BJ (cell line): ENCODE measurements around the gene CREB3L2. TPM values are rescaled to one million over a fixed set of nuclear protein-coding genes. Genes with fewer than 3 reads are reported as not detected.
A peak's percentile ranks its signal among the peaks of the same experiment; 100 is the strongest.

Experiments
- CTCF ChIA-PET: fragments of 350-600 bp; formaldehyde crosslinking; extraction: SDS; loops from one replicate; lab custom pipeline; 2021; ENCODE audit warnings: antibody characterized with exemption, inconsistent platforms; lab: Yijun Ruan, JAX
- POLR2A ChIA-PET: fragments of 300-600 bp; sonication (Branson Sonifier 250); formaldehyde crosslinking; extraction: SDS; loops from one replicate; lab custom pipeline; 2021; ENCODE audit warnings: antibody characterized with exemption; lab: Charles Lee
- DNase-seq: peaks from one replicate; pipeline ENCODE4 v3.0.0-alpha.2; 2011; ENCODE audit warnings: low read depth
- H3K27me3 ChIP-seq: 2 replicates; pipeline ENCODE4 v1.6.0; 2011; ENCODE audit warnings: low read length; ENCODE audit not compliant: control insufficient read depth, insufficient read depth
- H3K36me3 ChIP-seq: 2 replicates; pipeline ENCODE4 v1.5.1; 2011; ENCODE audit warnings: low read length; ENCODE audit not compliant: control insufficient read depth, insufficient read depth
- H3K4me3 ChIP-seq: 2 replicates; pipeline ENCODE4 v1.5.1; 2011; ENCODE audit warnings: low read depth, mild to moderate bottlenecking, control low read depth, low read length
- polyA plus RNA-seq: library from polyadenylated mRNA; depleted of rRNA; stranded (reverse); fragments of >200 nt; gene quantifications from 2 replicates; pipeline ENCODE4 v1.2.3, GENCODE V29; 2011
- TF ChIP-seq, protein P1 (sequence below): IDR thresholded peaks from 2 replicates; pipeline ENCODE4 v1.5.1; 2011; ENCODE audit warnings: low read depth, mild to moderate bottlenecking, control low read depth, inconsistent platforms, low read length, moderate library complexity; ENCODE audit not compliant: insufficient read depth

CREB3L2 gene
- polyA plus RNA-seq, 1 experiment = 62.2 TPM

DNA sequence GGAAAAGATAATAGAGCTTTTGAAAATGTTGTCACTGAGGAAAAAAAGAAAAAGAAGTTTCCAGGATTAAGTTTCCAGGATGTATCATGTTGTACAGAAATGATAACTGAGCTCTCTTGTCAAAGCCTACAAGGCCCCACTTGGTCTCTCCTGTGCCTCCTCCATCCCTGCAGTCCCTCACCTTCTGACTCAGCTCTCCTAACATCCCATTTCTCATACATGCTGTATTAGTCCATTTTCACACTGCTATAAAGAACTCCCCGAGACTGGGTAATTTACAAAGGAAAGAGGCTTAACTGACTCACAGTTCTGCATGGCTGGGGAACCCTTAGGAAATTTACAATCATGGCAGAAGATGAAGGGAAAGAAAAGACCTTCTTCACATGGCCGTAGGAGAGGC, 151.3 kb downstream of the CREB3L2 start:
- Histone ChIP-seq H3K36me3 (no peaks in the 10 kb centered on the region; the same call in 1 of the 2 replicates), H3K4me3 (no peak overlapping the region), H3K27me3 (no peaks in the 10 kb centered on the region)
- CTCF ChIA-PET = interaction anchor here (0.7 to 1.2 kb wide), 5 partner anchors 11 to 252 kb away, joined by 3 read pairs; partner anchors contain the start of gene CREB3L2
- TF ChIP-seq, protein P1, sequence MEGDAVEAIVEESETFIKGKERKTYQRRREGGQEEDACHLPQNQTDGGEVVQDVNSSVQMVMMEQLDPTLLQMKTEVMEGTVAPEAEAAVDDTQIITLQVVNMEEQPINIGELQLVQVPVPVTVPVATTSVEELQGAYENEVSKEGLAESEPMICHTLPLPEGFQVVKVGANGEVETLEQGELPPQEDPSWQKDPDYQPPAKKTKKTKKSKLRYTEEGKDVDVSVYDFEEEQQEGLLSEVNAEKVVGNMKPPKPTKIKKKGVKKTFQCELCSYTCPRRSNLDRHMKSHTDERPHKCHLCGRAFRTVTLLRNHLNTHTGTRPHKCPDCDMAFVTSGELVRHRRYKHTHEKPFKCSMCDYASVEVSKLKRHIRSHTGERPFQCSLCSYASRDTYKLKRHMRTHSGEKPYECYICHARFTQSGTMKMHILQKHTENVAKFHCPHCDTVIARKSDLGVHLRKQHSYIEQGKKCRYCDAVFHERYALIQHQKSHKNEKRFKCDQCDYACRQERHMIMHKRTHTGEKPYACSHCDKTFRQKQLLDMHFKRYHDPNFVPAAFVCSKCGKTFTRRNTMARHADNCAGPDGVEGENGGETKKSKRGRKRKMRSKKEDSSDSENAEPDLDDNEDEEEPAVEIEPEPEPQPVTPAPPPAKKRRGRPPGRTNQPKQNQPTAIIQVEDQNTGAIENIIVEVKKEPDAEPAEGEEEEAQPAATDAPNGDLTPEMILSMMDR = no peak
- POLR2A ChIA-PET = no interaction called here
- no peak for DNase-seq

DNA sequence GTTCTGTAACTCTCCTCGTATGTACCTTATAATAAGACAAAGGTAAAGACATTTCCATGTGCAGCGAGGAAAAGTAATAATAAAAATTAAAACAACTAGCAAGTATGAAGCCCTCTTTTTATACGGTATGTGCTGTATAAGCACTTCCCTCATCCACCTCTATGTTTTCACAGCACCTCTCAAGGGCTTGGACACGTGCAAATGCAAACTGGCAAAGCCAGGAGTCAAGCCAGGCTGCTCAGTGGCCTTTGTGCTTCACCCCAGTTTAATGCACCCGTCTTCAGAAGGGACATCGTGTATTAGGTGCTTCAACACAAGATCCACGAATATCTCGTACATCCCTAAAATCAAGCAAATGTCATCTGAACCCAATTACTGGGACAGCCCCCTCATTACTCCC, 153.8 kb downstream of the CREB3L2 start:
- Histone ChIP-seq H3K4me3 (no peak overlapping the region), H3K36me3 (no peaks in the 10 kb centered on the region; the same call in 1 of the 2 replicates), H3K27me3 (no peaks in the 10 kb centered on the region)
- no peak for DNase-seq
- ChIA-PET POLR2A (no interaction called here), CTCF (interaction anchor here (1.6 kb wide), 1 partner anchor 12 kb away, joined by 3 read pairs; no protein-coding TSS in a partner anchor)
- TF ChIP-seq, protein P1 = no peak

DNA sequence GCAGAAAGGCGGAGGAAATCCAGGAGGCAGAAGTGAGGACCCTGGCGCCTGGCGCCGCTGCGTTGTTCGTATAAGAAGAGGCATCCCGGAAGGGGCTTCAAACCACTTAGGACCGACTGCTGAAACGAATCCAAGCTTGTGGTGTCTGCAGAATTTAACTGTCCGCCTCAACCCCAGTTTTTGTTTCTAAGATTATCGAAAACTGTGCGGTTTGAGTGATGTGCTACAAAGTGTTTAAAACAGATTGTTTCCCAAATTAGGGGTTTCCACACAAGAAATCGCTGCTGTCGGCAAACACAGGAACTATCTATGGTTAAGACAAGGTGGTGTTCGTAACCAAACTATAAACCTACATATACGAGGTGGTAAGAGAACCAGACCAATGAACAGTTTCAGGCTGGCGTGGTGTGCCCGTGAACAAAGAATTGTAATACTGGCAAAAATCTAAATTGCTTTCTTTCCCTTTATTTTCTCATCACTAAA, 154.3 kb downstream of the CREB3L2 start:
- no peaks in the 10 kb centered on the region for H3K27me3 ChIP-seq
- TF ChIP-seq, protein P1 = no peak
- peak overlapping the region; percentile 36 for H3K4me3 ChIP-seq
- ChIA-PET POLR2A (no interaction called here), CTCF (interaction anchor here (0.9 to 1.6 kb wide), 2 partner anchors 12 to 192 kb away, joined by 3 to 4 read pairs; no protein-coding TSS in a partner anchor)
- no peaks in the 10 kb centered on the region; the same call in 1 of the 2 replicates for H3K36me3 ChIP-seq
- no peak for DNase-seq

DNA sequence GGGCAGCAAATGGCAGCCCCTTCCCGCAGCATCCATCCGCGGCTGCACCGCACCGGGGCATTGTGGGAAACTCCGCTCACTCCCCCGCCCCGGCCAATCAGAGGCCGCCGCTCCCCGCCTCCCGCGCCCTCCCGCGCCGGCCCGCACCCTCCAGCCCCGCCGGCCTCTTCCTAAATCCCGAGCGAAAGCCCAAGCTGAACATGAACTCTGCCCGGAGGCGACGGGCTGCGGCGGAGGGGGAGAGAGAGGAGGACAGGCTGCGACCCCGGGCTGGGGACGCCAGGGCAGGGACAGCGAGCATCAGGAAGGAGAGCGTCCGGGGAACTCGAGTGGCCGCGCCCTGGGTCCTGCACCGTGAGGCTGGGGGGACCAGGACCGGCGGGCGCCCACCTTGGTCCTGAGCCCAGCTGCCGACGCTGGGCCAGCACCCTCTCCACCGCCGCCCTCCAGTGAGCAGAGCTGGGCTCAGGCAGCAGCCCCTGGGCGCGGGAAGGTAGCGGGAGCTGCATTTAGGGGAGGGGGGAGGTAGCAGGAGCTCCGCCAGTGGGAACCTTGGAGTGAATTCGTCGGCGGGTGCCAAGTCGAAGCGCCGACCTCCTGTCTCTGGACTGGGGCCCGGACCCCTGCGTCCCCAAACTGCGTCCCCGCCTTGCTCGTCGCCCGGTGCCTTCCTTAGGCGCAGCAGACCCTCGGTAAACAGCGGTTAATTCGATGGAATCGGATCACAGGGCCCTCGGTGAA, 154.9 kb downstream of the CREB3L2 start, which contains the start of gene DGKI:
TSS of gene DGKI (minus strand) at position 148 of the 741 bp plus-strand sequence.
- no peaks in the 10 kb centered on the region; the same call in 1 of the 2 replicates for H3K36me3 ChIP-seq
- H3K4me3 ChIP-seq = peak within 1 kb of the TSS; percentile 36
- H3K27me3 ChIP-seq = no peaks in the 10 kb centered on the region
- ChIA-PET CTCF (interaction anchor here (0.6 to 1.6 kb wide), 4 partner anchors 11 to 193 kb away, joined by 3 to 4 read pairs (median 3); no protein-coding TSS in a partner anchor), POLR2A (no interaction called here)
- no peak for DNase-seq
- TF ChIP-seq, protein P1 = no peak

DNA sequence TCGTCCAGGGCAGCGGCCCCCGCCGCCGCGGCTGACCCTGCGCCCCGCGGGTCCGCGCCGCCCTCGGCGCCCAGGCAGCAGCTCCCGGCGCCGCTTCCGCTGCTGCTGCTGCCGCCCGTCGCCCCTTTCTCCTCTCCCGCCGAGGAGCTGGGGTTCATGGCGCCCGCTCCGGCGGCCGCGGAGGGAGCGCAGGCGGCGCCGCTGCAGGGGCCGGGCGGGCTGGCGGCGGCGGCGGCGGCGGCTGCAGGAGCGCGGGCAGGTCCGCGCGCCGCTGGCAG, 155.4 kb downstream of the CREB3L2 start:
- CTCF ChIA-PET = interaction anchor here (0.6 to 1.6 kb wide), 3 partner anchors 11 to 192 kb away, joined by 3 read pairs; no protein-coding TSS in a partner anchor
- POLR2A ChIA-PET = no interaction called here
- Histone ChIP-seq H3K4me3 (peak overlapping the region; percentile 36), H3K36me3 (no peaks in the 10 kb centered on the region), H3K27me3 (no peaks in the 10 kb centered on the region)
- TF ChIP-seq, protein P1 = no peak
- DNase-seq = no peak
